Hematopoietic multipotent progenitor cell treated with erythropoietin and hydrocortisone succinate and interleukin-3 and kit ligand, for 8 days (in vitro differentiated cells): Measurements from ENCODE around the gene FNDC3B.

ENCODE experiments used
- DNase-seq: peaks from one replicate; pipeline ENCODE4 v3.0.0-alpha.2; 2015

Gene FNDC3B

DNA sequence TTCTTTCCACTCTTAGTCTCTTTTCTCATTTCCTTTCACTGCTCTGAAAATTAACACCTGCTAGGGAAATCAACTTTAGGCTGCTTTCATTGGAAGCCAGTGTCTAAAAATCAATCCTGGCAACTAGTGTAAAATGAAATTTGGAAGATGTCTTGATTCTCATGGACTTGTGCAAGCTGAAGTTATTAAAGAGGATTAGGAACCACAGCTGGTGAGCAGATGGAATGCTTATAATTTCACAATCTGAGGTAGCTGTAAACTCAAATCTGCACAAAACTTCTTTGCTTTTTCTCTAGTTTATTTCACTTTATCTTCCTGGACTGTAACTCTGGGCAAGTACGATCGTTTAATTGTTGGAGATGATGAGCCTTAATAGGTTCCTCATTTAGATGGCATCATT is 233.3 kb downstream of the FNDC3B start:
- DNase-seq, result no peak

DNA sequence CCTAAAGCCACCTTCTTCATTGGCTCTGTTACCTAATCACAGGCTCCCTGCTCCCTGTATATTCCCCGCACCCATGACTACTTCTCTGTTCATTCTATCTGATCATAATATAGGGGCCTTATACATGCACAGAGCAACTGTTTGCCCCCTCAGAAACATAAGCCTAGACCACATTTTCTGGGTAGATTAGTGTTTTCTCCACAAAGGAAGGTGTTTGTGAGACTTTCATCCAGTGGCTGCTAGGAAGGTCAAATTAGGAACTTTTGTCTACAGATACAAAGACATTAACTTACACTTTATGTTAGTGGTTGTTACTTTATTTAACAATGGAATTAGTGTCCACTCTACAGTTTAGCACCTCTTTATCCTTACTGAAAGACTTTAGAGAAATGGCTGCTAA is 234.0 kb downstream of the FNDC3B start:
- DNase-seq, result no peak

DNA sequence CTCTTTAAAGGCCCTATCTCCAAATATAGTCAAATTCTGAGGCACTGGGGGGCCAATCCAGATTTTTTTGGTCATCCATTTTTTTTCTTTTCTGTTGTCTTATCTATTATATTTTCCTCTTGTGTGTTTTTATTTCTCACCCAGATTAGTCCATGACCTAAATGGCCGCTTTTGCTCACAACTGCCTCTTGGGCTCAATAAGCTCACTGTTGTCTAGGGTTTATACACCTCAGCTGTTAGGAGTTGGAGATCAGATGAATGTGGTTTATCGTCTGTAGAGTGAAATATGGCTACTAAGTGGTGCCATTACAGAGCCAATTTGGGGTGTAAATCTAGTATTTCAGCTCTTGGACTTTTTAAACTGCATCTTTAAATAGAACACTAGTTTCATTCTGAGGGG is 235.5 kb downstream of the FNDC3B start:
- DNase-seq, result no peak

DNA sequence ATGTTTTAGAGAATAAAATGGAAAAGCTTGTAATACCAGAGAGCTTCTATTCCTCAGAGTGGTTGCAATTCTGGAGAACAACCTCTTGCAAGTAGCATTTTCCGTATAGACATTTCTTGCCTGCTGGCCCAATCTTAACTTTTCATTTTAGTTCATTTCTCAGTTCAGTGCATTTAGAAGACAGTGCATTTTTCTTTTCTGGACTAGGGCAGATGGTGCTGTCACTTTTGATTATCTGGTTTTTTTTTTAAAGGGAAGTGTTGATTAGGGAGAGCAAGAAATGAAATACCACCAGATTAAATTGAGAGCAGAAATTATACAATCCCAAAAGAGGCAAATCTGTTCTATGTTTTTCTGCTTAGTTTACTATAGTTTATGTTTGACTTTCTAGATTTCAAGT is 236.2 kb downstream of the FNDC3B start:
- DNase-seq, result no peak

DNA sequence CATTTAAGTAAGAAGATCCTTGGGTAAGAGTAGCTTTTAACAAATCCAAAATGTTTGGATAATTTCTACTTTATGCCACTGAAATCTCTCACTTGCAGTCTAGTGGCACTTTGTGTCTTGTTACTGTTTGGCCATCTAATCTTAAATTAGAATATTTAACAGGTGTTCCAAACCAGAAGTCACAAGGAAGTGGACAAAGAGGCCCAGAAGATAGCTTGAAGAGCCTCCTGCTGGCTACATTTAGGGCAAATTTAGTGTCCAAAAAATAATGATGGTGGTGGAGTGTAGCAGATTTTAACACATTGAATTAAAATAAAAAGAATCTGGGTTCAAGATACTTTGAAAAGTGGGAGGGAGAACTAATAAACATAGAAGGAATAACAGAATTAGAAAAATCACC is 236.7 kb downstream of the FNDC3B start:
- no peak for DNase-seq

DNA sequence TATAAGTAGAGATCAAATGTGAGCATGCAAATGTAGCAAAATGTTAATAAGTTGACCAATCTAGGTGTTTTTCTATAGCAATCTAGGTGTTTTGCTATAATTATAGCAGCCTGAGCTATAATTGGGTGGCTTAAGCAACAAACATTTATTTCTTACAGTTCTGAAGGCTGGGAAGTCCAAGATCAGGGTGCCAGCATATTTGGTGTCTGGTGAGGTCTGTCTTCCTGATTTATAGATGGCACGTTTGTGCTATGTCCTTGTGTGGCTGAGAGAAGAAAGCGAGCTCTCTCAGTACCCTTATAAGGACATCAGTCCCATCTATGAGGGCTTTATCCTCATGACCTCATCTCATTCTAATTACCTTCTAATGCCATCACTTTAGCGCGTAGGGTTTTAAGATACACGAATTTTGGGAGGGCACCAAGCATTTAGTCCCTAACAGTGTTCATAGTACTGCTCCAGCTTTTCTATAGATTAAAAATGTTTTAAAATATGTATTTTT is 237.8 kb downstream of the FNDC3B start:
- DNase-seq, result no peak

DNA sequence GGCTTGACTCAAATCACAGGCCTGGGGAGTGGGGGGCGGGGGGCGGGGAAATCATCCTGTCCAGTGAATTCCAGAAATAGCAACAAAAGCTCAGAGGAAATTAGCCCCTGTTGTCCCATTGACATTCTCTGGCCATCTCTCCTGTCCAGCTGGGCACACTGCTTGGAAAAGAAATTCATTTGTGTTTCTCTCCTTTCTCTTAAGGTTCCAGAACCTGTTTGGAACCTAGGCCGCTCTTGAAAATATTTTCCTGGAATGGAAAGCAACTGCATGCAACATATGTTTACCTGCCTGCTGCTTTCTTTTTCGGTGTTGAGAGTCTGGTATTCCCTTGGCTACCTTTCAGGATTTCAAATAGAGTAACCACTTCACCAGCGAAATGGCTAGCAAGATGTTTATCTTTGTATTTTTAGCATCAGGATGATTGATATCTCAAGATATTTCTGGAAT is 239.8 kb downstream of the FNDC3B start:
- DNase-seq, result no peak

DNA sequence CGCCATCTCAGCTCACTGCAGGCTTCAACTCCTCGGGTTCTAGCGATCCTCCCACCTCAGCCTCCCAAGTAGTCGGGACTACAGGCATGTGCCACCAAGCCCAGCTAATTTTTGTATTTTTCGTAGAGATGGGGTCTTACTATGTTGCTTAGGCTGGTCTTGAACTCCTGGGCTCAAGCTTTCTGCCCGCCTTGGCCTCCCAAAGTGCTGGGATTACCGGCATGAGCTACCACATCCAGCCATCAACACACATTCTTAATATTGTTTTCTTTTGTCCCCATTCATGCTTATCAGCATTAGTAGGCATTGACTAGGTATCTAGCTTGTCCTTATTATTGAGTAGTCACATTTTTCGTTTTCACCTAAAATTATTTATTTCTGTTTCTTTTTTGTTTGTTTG is 240.6 kb downstream of the FNDC3B start:
- DNase-seq, result no peak

DNA sequence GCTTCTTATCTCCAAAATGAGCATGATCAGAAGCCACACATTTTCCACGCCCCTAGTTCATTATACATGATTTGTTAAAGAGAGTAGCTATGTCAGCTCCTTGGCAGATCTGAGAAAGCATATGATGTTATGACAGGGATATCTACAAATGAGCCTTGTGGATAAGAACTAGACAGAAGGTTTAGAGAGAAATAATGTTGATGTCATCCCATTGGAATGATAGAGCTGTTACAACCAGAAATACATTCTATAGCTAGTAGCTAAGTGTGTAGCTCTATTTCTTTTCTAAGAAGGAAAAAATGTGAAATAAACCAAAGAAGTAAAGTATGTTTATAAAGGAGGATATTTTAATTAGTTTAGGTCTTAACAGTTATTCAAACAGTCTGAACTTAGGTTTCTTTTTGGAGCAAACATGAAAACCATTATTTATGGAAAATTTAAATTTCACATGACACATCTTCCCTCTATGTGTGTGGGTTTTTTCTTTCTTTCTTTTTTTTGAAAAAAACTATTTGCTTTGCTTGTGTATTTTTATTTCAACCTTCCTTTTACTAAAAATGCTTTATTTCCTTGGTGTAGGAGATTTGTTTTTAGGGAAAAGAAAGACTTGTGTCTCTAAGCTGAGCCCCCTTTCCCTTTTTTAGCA is 241.2 kb downstream of the FNDC3B start:
- no peak for DNase-seq

DNA sequence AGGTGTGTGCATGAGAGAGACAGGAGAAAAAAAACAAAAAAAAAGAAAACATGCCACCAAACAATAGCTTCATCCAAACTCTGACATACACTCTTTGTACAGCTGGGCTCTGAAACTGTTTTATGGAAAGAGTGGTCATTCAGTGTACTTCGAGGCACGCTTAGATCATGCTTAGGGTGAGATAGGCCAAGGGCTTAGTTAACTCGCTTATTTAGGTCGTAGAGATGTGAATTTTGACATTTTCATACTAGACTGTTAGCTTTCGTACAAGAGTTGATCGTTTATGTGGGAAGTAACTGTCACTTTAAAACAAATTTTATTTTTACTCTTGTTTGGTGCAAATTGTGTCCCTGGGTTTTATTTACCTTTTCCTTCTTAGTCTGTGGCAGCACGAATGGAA is 242.5 kb downstream of the FNDC3B start:
- no peak for DNase-seq

DNA sequence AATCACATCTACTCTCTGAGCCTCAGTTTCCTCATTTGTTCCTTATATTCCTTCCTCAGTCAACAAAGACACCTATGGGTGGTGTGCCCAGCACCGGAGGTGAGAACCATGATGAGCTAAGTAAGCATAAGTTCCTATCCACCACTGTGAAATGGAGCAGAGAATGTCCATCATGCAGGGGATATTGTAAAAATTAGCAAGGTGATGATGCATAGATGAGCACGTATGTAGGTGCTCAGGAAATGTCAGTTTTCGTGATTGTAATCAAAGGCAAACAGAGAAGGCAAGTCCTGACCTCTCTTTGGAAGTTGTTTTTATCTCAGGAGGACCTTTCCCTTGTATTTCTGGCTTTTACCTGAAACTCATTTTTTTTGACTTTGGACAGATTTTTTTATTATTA is 243.5 kb downstream of the FNDC3B start:
- no peak for DNase-seq

DNA sequence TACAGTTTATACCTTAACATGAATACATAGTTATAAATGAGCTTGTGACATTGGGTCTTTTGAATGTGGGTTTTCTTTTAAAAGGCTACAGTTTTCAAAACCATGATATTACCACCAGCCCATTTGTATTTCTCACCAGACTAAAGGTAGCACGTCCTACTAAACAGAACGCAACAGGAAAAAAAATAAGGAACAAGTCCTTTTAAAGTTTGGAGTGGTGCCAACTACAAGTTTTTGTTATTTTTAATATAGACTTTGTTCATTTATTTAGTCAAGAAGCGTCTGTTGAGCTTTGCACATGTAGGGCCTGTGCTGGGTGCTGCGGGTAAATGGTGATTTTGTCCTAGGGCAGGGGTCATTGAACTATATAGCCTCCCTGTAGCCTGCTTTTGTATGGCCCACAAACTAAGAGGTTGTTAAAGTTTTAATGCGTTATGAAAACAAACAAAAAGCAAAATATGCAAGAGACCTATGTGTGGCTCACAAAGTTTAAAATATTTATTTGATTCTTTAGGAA is 244.5 kb downstream of the FNDC3B start:
- DNase-seq, result no peak

DNA sequence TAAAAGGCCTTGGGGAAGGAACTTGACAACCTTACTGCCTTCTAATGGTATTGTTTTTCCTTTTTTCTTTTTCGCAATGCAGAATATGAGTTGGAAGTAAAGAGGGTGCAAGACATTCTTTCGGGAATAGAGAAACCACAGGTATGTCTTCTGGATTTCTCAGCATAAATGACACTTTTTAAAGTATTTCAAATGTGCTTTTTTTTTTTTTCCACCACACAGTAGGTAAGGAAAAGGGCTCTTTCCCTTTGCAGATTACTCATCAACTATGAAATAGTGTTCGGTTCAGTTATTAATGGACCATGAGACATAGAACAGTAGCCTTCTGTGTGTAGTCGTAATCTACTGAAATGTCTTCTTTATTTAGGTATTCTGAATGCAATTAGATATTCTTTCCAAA is 246.5 kb downstream of the FNDC3B start:
- no peak for DNase-seq

DNA sequence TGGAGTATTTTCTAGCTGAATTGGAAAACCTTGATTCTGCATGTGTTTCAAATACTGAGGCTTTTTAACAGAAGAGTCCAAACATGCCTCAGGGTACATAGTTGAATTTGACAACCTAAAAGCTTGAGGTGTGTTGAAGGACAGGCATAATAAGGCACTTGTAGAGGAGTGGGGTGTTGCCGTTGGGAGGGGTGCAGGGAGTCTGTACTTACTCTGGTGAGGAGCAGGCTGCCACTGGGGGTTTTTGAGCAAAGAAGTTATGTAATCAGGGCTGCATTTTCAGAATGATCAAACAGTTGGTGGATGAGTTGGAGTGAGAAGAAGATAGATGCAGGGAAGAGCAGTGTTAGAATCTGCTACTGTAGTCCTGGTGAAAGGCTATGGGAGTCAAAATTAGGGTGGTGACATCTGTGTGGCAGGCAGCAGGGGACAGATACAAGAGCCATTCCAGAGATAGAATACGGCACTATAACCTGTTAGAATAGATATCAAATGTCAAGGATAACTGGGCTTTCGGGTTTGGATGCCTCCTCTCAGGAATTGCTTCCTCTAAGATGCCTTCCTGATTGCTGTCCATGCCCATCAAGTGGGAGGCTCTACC is 247.3 kb downstream of the FNDC3B start:
- no peak for DNase-seq

DNA sequence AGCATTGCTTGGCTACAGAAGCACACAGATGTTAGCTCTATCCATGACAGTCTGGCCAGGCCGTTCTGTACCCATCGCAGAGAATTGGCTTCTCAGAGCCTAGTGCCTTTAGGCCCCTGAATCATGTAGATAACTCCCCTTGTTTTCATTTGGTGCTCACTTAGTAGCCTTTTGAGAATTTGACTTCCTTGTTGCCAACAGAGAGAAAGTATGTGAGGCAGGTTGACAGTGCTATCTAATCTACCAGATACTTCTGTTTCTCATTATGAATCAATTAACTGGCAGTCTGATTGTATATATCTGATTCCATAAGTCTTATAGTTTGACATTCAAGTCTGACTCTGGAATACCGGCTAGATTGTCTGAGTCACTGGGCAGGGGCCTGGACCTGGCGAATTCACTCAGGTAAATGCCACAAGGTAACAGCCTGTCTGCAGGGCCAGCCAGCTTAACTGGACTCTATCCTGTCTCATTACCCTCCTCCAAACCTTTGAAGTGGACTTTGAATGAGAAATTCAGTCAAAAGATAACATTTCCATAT is 248.6 kb downstream of the FNDC3B start:
- peak; percentile 76 for DNase-seq

DNA sequence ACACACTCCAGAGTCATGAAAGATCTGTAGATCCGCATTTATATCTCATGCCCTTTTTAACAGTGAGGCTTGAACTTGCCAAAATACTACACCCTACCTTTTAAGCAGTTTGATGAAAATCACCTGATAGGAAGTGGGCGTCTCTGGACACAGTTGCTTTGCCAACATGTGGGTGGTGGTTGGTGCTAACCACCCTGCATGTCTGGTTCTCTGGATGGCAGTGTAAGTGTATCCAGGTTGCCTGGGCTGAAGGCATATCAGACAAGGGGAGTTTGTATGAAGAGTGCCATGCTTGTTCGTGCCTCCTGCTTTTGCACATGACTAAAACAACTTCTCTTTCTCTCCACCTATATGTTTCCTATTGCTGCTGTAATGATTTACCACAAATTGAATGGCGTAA is 249.3 kb downstream of the FNDC3B start:
- peak; percentile 48 for DNase-seq

DNA sequence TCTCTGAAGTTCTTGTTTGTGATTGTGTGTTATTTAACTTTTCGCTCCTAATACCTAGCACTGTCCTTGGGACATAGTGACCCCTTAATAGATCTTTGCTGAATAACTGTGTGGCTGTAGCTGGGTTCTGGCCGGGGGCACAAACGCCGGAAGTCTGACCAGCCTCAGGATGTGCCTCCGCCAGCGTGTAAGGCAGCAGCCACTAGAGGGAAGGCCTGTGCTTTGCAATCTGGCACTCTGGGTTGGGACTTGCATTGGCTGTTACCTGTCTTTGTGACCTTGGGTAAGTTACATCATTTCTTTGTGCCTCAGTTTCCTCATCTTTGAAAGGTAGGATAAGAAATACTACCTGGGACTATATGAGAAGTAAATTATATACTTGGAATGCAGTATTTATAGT is 250.2 kb downstream of the FNDC3B start:
- DNase-seq, result peak; percentile 20

DNA sequence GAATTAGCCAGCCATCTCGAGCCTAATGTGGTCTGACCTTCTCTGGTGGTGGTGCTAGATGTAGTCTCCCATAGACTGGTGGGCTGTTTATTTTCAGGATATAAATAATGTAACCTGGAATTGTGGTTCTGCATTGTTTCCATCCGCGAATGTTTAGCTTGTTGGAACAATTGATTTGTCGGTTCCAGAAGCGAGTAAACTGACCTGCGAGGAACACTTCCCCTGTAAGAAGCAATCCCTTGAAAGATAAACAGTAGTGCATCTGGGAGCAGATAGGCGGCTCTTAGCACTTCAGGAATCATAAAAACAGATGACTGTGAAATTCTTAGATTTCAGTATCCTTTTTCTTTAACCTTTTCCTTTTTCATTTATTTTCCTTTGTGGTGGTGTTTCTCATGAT is 251.1 kb downstream of the FNDC3B start:
- DNase-seq, result no peak

DNA sequence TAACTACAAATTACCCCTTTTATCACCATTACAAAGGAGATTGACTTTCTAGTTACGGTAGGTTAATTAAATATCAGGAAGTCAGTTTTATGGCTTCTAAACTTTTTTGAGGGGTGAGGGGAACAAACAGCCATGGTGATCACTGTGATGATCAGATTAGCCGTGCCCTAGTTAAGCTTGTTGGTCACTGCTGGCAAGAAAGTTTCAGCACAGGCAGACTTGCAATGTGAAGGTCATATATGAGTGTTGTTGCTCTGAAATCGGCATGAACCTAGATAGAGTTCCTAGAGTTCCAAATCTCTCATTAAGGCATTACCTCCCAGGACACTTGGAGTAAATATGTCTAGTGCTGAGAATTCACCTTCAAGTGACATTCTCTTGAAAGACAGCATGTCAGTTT is 252.3 kb downstream of the FNDC3B start:
- DNase-seq, result no peak

DNA sequence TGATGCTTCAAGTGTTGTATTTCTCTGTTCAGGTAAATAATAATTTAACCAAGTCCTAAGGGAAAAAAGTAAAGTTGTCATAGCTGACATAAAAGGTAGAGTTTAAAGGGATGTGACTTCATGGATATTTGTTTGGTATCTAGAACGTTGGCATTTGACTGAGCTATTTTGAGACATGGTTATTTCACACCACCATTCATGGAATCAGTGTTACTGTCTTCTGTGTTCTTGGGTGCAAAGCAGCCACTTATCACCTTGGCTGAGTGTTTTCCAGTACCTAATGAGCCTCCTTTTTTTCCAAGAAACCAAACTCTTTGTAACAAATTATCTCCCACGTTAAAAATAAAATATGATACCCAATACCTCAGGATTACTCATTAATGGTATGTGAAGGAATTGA is 253.0 kb downstream of the FNDC3B start:
- no peak for DNase-seq

DNA sequence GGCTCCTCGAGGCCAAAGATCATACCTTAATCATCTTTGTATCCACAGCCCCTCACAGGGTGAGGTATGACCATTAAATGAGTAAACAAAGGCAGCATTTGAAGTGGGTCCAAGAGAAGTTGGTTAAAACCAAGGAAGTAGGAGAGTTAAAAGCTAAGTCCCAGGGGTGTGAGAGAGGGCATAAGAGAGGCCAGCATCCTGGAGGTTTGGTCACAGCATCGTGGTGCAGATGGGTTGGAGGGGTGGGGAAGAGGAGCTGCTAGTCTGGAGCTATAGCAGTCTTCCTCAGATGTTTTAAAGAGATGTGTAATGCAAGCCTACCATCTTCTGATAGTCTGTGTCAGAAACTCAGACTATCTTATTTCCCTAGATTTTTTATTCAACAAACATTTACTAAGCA is 253.7 kb downstream of the FNDC3B start:
- no peak for DNase-seq

DNA sequence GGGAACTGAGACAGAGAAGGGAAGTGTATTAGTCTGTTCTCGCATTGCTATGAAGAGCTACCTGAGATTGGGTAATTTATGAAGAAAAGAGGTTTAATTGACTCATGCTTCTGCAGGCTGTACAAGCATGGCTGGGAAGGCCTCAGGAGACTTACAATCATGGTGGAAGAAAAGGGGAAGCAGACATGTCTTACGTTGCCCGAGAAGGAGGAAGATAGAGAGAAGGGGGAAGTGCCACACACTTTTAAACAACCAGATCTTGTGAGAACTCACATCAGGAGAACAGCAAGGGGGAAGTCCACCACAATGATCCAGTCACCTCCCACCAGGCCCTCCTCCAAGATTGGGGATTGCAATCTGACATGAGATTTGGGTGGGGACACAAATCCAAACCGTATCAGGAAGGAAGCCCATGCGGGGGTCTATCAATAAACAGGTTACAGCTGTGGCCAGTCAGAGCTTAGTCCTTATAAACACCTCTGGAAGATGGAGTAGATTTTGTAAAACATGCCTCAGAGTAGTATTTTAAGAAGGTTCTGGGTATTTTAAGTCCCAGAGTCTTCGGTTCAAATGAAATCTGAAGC is 254.9 kb downstream of the FNDC3B start:
- DNase-seq, result peak; percentile 10

DNA sequence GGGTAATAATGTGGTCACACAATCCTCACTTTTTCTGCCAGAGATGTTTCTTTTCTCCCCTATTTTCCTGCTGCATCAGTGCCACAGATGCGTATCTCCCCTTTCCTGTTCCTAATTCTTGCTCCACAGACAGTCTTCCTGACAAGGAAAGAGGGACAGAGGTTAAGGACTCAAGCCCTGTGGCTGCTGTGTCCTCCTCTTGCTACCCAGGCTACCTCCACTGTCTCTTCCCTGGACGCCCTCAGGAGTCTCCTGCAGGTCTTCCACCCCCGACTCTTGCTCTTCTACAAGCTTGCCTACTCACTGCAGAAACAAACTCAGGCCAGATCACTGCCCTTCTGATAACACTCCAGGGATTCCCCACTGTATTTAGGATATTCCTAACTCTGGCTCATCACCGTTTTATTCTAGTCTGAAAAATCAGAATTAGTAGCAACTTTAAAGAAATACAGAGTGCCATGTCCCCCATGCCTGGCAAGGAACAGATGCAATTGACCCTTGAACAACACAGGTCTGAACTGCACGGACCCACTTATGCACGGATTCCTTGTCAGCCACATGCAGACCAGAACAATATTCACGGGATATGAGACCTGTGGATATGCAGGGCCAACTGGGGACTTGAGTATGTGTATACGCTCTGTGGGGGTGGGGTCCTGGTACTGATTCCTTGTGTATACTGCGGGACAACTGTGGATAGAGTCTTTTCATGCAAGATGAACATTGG is 257.0 kb downstream of the FNDC3B start:
- no peak for DNase-seq
